Ureter (tissue), 1 donor: Measurements from ENCODE around the gene POU2F1. TPM values are rescaled to one million over a fixed set of nuclear protein-coding genes. Genes with fewer than 3 reads are reported as not detected.

Experiments used
- DNase-seq: peaks from one replicate; pipeline ENCODE4 v3.0.0-alpha.2; 2020; ENCODE audit warnings: low spot score
- total RNA-seq: library from RNA; stranded (reverse); gene quantifications from one replicate; pipeline ENCODE4 v1.2.4, GENCODE V29; 2023
- donor health status: DM: yes; HTN: yes; CAD: no.

Gene POU2F1
- total RNA-seq, result 31.5 TPM

GRCh38 chr1:167220537-167221125 is at the start of gene POU2F1:
TSS of gene POU2F1 (plus strand) at chr1:167220886. CDS start at chr1:167220898, 12 bp downstream.
- peak; percentile 99 for DNase-seq

GRCh38 chr1:167171286-167171929 is 49.3 kb upstream of the POU2F1 start:
- DNase-seq, result no peak

GRCh38 chr1:167173516-167174184 is 47.0 kb upstream of the POU2F1 start:
- DNase-seq, result no peak

GRCh38 chr1:167175901-167176300 is 44.8 kb upstream of the POU2F1 start:
- DNase-seq, result no peak

GRCh38 chr1:167178831-167179230 is 41.9 kb upstream of the POU2F1 start:
- no peak for DNase-seq

- DNase-seq, result no peak
Observed at GRCh38 chr1:167182571-167183320, 37.9 kb upstream of the POU2F1 start.

- no peak for DNase-seq
Observed at GRCh38 chr1:167184081-167184480, 36.6 kb upstream of the POU2F1 start.

- no peak for DNase-seq
Observed at GRCh38 chr1:167185062-167185461, 35.6 kb upstream of the POU2F1 start.

- no peak for DNase-seq
Observed at GRCh38 chr1:167185974-167186657, 34.6 kb upstream of the POU2F1 start.

- no peak for DNase-seq
Observed at GRCh38 chr1:167186771-167187170, 33.9 kb upstream of the POU2F1 start.

GRCh38 chr1:167190747-167191237 is 29.9 kb upstream of the POU2F1 start:
- no peak for DNase-seq

GRCh38 chr1:167191958-167192357 is 28.7 kb upstream of the POU2F1 start:
- DNase-seq, result no peak

GRCh38 chr1:167194182-167194581 is 26.5 kb upstream of the POU2F1 start:
- DNase-seq, result no peak

GRCh38 chr1:167196166-167196565 is 24.5 kb upstream of the POU2F1 start:
- DNase-seq, result no peak

- no peak for DNase-seq
Observed at GRCh38 chr1:167197236-167197635, 23.4 kb upstream of the POU2F1 start.

GRCh38 chr1:167197692-167198091 is 23.0 kb upstream of the POU2F1 start:
- DNase-seq, result no peak

GRCh38 chr1:167198518-167199133 is 22.1 kb upstream of the POU2F1 start:
- DNase-seq, result no peak

GRCh38 chr1:167199656-167200055 is 21.0 kb upstream of the POU2F1 start:
- DNase-seq, result no peak

- DNase-seq, result no peak
Observed at GRCh38 chr1:167200272-167200671, 20.4 kb upstream of the POU2F1 start.

GRCh38 chr1:167200749-167201148 is 19.9 kb upstream of the POU2F1 start:
- DNase-seq, result no peak

- DNase-seq, result no peak
Observed at GRCh38 chr1:167202049-167202448, 18.6 kb upstream of the POU2F1 start.
